Medulla oblongata (tissue), 1 donor: ENCODE data around the gene CDC42BPB.
"Not testable (repeated sequence)": the region's sequence is repeated elsewhere in the genome, so short reads cannot be mapped to it uniquely, and the experiment has no call there.

Experiments used
- DNase-seq: peaks from one replicate; pipeline ENCODE4 v3.0.0-alpha.2; 2015; ENCODE audit errors: extremely low spot score

The CDC42BPB gene

DNA sequence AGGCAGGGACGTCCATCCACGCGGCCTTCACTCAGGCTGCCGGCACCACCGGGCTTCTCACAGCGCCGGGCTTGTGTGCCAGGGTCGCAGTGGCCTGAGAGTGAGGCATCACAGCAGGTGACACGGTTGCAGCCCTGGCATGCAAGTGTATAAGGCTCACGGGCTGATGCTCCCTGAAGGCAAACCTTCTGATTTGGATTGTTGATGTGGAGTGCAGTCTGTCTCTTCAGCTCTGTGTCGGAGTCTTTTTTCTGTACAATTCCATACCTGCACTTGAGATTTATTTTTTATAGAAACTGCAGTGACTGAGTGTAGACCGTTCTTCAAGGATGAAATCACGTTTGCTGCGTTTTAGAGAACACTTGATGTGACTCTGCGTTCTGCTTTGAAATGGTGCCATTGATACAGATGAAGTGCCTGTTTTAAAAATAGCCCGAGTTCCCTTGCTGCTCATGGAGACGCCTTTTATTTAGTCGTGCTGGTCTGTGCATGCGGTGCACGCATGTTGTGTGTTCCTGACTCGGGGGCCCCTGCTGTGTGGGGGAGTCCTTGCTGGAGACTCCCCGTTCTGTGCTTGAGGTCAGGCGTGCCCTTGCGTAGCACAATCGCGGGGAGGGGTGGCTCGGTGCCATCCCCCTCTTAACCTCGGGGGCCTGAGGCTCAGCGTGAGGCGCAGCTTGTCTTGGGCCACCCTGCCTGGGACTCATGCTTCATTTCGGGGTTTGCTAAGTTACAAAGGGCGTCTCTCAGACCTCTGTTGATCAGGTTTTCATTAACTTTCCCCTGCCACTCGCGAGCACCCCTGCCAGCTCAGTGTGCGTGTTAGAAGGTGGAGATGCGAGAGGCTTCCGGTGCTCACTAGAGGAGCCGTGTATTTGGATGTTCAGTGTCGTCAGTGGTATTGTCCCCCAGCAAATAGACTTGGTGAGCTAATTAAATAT, 156.4 kb downstream of the CDC42BPB start:
- DNase-seq: no peak

DNA sequence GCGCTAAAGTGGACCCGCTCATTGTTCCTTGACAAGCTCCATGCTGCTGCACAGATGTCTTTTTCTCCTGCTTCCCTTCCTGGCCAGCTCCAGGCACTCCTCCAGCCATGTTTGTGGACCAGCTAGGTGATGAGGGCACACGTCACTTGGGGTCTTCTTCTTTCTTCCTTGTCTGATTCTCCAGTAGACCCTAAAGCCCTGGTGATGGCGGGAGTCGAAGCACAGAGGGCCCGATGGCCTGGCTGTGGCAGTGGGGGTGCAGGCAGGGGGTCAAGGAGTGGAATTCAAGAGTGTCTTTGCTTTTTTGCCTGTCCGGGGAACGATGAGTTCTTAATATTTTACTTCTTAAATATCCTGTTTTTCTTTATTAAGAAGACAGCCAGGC, 157.8 kb downstream of the CDC42BPB start:
- DNase-seq: no peak

DNA sequence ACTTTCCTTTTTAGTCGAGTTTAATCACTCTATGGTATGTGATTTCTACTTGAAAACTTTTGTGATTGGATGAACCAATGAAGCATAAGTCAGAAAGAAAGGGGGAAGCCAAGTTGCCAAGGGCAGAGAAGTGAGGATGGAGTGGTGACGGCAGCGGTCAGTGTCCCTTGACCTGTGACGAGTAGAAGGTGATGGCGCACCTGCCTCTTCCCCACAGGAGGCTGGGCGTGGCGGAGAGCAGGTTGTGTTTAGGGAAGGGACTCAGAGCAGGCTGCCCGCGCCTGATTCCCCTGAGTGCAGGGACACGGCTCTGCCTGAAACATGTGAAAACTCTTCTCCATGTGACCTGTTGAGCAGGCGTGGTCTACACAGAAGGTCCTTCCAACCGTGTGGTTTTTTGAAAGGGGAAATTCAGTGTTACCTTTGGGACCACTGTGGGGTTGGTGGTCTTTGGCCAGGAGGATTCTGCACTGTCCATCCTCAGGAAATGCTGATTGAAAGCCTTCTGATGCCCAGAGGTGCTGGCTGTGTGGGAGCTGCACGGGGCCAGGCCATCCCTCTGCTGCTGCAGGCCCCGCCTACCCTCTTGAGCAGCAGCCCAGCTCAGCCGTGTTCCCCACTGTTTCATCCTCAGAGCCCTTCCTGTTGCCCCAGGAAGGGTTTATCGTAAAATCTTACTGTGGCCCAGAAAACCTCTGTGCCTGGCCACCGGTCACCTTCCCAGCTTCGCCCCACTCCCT, 158.4 kb downstream of the CDC42BPB start:
- DNase-seq: no peak

DNA sequence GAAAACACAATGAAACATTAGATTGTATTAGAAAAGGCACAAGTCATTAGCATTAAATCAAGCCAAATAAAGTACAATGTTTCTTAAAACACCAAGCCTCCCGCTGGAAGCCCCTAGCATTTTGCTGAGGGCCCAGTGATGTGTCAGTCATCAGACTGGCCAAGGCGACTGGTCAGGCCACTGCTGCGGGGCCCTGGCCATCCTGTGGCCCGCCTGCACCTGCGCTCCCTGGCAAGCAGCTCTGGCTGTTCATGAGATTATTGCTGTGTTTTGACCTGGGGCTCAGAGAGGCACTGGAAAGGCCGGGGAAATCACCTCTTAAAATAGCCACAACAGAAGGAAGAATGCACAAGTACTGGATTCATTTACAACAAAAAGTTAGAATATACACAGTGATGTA, 159.1 kb downstream of the CDC42BPB start:
- no peak for DNase-seq

DNA sequence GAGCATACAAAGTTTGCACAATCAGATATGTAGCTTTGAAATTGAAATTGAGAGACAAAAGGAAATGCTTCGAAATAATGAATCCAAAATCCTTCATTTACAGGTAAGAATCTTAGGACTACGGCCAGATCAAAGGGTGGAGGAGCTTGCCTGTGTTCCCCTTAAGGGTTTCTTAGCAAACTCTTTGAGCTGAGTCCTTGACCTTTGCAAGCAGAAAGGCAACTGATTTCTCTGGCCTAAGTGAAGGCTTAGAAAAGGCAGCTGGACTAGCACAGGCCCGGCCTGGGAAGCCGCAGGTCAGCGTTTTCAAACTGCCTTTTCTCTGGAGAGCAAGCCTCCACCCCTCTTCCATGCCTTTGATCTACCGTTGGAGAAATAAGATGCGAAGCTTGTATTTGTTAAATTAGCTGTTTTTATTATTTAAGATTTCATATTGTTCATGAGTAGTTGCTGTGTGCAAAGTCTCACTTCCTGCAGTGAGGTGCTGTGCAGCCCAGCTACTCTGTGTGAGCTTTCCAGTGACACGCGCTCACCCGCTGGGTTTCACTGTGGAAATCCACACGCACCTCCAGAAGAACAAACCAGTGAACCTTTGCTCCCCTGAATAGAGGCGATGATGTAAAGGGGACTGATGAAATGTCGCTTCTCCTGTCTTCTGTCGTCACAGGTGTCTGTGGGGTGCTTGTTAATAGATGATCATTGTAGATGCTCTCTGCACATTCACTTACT, 159.9 kb downstream of the CDC42BPB start:
- no peak for DNase-seq

DNA sequence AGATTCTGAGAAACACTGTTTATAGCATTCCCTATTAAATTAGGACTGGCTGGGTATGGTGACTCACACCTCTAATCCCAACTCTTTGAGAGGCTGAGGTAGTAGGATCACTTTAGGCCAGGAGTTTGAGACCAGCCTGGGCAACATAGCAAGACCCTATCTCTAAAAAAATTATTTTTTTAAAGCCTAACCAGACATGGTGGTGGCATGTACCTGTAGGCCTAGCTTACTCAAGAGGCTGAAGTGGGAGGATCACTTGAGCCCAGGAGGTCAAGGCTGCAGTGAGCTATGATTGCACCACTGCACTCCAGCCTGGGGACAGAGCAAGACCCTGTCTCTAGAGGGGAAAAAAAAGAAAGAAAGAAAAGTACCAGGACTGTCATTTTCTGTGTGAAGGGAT, 160.6 kb downstream of the CDC42BPB start:
- not testable (repeated sequence) for DNase-seq

DNA sequence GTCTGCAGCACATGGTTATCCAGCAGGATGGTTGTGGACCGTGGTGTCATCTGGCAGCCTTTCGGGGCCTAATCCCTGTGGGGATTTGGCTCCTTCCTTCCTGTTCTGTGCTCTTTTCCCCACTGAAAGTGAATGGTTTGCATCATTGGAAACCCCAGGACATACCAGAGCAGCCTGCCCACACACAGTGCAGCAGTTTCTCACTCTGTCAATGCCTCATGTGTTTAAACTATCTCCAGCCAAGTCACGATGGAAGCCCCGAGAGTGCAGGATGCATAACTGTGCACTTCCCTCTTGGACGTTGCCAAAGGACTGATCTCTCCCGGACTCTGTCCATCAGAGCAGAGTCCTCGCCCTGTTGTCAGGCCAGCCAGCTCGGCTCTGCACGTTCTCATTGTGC, 163.9 kb downstream of the CDC42BPB start:
- DNase-seq: peak; percentile 67

DNA sequence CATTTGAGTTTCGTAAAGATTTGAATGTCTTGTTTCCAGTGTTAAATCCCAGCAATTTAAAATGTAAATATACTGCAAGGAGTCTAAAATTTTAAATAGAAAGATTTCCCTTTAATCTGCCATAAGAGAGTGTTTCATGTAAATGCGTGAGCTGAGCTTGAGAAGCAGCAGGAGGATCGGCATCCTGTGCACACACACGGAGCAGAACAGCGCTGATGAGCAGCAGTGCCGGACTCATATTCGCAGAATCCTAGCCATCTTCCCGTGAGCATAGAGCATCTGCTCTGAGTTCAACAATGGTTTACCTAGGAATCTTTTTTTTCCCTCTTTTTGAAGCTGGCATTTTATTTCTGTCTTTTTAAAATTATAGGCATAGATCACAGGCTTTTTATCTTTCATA, 164.7 kb downstream of the CDC42BPB start:
- no peak for DNase-seq

DNA sequence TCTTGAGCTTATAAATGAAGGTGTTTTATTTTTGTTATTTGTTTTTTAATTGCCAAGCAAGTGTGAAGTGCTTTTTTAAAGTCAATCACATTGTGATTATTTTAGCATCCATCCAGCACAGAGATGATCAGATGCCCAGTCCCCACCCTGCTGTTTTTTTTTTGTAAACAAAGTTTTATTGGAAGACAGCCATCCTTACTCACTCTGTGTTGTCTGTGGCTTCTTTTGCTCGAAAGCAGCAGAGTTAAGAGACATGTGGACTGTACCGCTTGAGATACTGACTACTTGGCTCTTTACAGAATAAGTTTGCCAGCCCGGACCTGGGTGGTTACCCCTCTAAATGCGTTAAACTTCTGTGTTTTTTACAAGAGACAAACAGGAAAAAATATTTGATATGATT, 165.8 kb downstream of the CDC42BPB start:
- no peak for DNase-seq

DNA sequence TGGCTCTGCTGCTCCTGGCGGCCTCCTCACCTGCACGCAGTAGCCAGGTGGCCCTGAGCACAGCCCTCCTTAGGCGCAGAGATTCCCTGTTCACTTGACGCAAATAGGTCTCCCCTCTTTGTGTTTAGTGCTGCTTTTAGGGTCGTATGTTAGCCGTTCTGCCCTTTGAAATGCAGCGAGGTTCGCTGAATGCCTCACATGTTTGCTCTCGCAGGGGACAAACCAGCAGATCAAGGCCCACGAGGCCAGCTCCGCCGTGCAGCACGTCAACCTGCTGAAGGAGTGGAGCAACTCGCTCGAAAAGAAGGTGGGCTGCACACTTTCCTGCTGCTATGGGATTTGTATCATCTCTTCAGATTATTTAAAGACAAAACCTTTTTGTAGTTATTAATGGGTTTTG, 166.2 kb downstream of the CDC42BPB start:
- DNase-seq: no peak

DNA sequence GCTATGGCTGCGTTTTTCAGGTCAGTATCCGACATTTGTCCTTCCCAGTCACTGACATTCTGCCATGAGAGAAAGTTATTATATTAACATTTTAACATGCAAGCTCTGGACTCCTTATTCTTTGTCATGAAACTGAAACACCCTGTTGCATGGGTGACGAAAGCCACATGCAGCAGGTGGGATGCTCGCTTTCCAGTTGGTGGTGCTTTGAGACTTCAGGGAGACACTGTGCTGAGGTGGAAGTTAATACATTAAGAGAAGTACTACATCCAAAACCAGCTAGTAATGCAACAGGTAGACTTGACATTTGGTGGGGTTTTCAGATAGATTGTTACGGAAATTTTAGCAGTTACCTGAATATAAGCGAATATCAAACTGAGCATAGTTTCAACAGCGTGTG, 167.7 kb downstream of the CDC42BPB start:
- DNase-seq: no peak

DNA sequence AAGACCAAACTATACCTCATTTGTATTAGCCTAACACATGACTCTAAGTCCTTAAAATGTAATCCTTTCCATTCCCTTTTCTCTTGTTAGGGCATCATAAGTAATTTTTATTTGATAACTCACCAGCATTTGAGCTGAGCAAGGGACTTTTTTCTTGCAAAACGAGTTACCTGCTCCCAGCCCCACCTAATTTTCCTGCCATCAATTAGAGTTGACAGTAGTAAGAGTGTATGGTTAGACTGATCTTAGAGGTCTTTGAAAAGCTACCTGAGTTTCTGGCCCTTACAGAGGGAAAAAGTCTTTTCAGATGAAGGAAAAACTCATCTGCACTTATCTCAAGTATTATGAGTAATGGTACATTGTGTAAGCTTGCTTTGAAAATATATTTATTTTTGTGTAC, 168.6 kb downstream of the CDC42BPB start:
- no peak for DNase-seq

DNA sequence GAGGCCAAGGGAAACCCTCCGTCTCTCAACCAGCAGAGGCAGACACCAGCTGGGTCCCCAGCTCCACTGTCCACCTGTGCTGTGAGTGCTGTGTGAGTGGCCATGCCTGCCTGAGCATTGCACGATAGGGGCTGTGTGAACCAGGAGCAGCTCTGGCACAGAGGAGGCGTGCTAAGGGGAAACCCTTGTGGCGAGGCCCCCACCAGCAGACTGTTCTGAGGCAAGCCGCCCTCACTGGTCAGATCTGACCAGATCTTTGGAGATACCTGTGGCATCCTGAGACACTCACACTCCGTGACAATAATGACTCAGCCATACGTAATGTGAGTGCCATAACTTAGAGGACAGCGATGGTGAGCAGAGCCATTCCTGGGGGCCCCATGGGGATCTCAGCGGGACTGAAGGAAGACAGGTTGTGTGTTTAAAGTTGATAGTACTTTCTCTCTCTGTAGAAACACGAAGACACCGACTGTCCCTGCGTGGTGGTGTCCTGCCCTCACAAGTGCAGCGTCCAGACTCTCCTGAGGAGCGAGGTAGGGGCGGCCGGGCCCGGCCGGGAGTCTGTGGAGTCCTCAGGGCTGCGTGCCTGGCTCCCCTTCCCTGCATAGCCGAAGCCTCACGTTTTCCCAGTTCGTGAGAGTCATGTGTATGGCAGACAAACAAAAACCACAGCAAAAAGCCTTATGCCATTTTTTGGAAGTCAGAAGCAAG, 171.5 kb downstream of the CDC42BPB start:
- no peak for DNase-seq

DNA sequence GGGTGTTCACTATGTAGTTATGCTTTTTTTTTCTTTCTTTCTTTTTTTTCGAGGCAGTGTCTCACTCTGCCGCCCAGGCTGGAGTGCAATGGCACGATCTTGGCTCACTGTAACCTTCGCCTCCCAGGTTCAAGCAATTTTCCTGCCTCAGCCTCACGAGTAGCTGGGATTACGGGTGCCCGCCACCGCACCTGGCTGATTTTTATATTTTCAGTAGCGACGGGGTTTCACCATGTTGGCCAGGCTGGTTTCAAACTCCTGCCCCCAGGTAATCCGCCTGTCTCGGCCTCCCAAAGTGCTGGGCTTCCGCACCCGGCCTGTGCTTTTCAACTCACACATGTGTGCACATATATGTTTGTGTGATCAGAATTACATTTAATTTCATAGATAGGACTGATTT, 173.8 kb downstream of the CDC42BPB start:
- no peak for DNase-seq

DNA sequence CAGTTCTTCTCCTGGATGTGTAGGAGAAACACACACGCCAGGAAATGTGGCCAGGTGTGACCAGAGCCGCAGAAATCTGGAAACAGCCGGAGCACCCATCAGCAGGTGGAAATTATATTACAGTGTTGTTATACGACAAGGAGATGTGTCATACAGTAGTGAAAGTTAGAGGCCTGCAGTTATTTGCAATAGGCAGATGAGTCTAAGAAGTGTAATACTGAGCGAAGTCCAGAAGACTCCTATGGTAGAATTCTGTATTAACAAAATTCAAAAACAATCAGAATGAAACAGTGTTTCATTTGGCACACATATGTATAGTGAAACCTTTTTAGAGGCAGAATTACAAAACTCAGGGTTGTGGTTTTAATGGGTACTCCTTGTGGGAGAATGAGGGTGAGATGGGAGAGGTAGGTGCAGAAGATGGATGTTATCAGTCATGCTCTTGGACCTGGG, 174.2 kb downstream of the CDC42BPB start:
- no peak for DNase-seq
